Sigmoid colon (tissue), 7 donors: ENCODE data around the gene MINPP1. TPM values are rescaled to one million over a fixed set of nuclear protein-coding genes. Genes with fewer than 3 reads are reported as not detected.

Experiments
- DNase-seq: peaks from one replicate; pipeline ENCODE4 v3.0.0-alpha.2; 2019
- H3K27ac ChIP-seq, 4 donors: fragments of 200-600 bp; sonication (generic); one replicate each; pipeline ENCODE4 v1.5.1; 2016 to 2019; ENCODE audit warnings: mild to moderate bottlenecking in 1 of 4
- H3K27me3 ChIP-seq, 3 donors: fragments of 200-600 bp; sonication (generic); one replicate each; pipeline ENCODE4 v1.5.1; 2019; ENCODE audit warnings: mild to moderate bottlenecking in 1 of 3
- H3K36me3 ChIP-seq, 4 donors: fragments of 200-600 bp; sonication (generic); one replicate each; pipeline ENCODE4 v1.5.1; 2016 to 2019
- H3K4me1 ChIP-seq, 4 donors: fragments of 200-600 bp; sonication (generic); one replicate each; pipeline ENCODE4 v1.5.1; 2017 to 2019
- H3K4me3 ChIP-seq, 4 donors: fragments of 200-600 bp; sonication (generic); one replicate each; pipeline ENCODE4 v1.5.1; 2017 to 2019; ENCODE audit warnings: mild to moderate bottlenecking in 2 of 4, moderate library complexity in 1 of 4
- H3K9me3 ChIP-seq, 4 donors: fragments of 200-600 bp in 3 of 4; sonication (generic) in 3 of 4; one replicate each; pipeline versions ENCODE4 v1.5.1 to v1.6.1; 2013 to 2019
- CTCF ChIP-seq, 4 experiments: fragments of 450-650 bp in 3 of 4; fragments of 200-600 bp in 1 of 4; IDR thresholded peaks; one replicate each; pipeline ENCODE4 v1.5.1; 2016 to 2019; ENCODE audit warnings: antibody characterized with exemption in 4 of 4, mild to moderate bottlenecking in 3 of 4, moderate library complexity in 2 of 4
- EP300 ChIP-seq, 4 donors: sonication (generic); formaldehyde crosslinking; IDR thresholded peaks; one replicate each; pipeline ENCODE4 v1.6.1; 2017; ENCODE audit warnings: antibody characterized with exemption in 4 of 4
- POLR2A ChIP-seq, 2 donors: fragments of 450-650 bp; IDR thresholded peaks; one replicate each; pipeline ENCODE4 v1.6.1; 2016; ENCODE audit warnings: antibody characterized with exemption in 2 of 2, mild to moderate bottlenecking in 2 of 2, moderate library complexity in 2 of 2
- POLR2AphosphoS5 ChIP-seq, 4 donors: sonication (generic); formaldehyde crosslinking; IDR thresholded peaks; one replicate each; pipeline ENCODE4 v1.6.1; 2017; ENCODE audit warnings: antibody characterized with exemption in 4 of 4
- WGBS, 2 donors: extraction: QIAGEN DNeasy Blood & Tissue Kit; methylation state at CpG; one replicate each; pipeline ENCODE4 v1.1.7; 2013; 5-methylcytosine and 5-hydroxymethylcytosine counted together
- intact Hi-C: fragments of 100-400 bp; cut with DNase I; formaldehyde crosslinking; loops from one replicate; pipeline ENCODE4 v1.15.1; 2023
- polyA plus RNA-seq, 3 donors: library from polyadenylated mRNA; stranded (reverse); fragments of 200-250 nt; gene quantifications; one replicate each; pipeline ENCODE4 v1.2.3, GENCODE V29; 2013
- total RNA-seq, 4 donors: library from RNA; depleted of rRNA; stranded (reverse); fragments of >200 nt; gene quantifications; one replicate each; pipeline ENCODE4 v1.1.0, GENCODE V29; 2016
- donor health status: healthy with polysubstance abuse.
- donor health status: Bipolar disorder and iron deficiency.
- donor health status: healthy.

Gene MINPP1
- total and polyA plus RNA-seq, 7 donors = 4.2 to 20.9 (median 11.4) TPM

- TF ChIP-seq EP300 (IDR thresholded peaks at IDR 0.05) = no peak
- no peak for TF ChIP-seq POLR2AphosphoS5 (IDR thresholded peaks at IDR 0.05)
- no peak for TF ChIP-seq CTCF (IDR thresholded peaks at IDR 0.05)
- TF ChIP-seq POLR2A (IDR thresholded peaks at IDR 0.05) = no peak
- no peak overlapping the region for H3K4me3 ChIP-seq
- no peak for DNase-seq
- H3K9me3 ChIP-seq = peaks cover 0 to 6% (median 0%) of the 10 kb centered on the region in 4 donors
- H3K27me3 ChIP-seq = no peaks in the 10 kb centered on the region
- H3K27ac ChIP-seq = no peak overlapping the region
- WGBS, 2 donors = 86 to 89% methylated on average over 7 of the region's 7 CpGs
- intact Hi-C loops = loop anchor here (10.0 kb wide), 1 partner anchor 196 kb away; no protein-coding TSS in a partner anchor
- H3K4me1 ChIP-seq = peaks cover 0 to 5% (median 0%) of the 10 kb centered on the region in 4 donors
- peaks cover 0 to 13% (median 7%) of the 10 kb centered on the region in 4 donors for H3K36me3 ChIP-seq
These were observed 33.7 kb downstream of the MINPP1 start for GRCh38 chr10:87538092-87539015.

GRCh38 chr10:87541114-87541513 is 36.4 kb downstream of the MINPP1 start:
- no peak overlapping the region for H3K27ac ChIP-seq
- no peak overlapping the region for H3K4me3 ChIP-seq
- 36 to 81% methylated on average over 1 of the region's 1 CpG for WGBS, 2 donors
- peaks cover 0 to 6% (median 0%) of the 10 kb centered on the region in 4 donors for H3K9me3 ChIP-seq
- H3K4me1 ChIP-seq = peaks cover 0 to 5% (median 0%) of the 10 kb centered on the region in 4 donors
- peaks cover 0 to 13% (median 7%) of the 10 kb centered on the region in 4 donors for H3K36me3 ChIP-seq
- no peak for TF ChIP-seq CTCF (IDR thresholded peaks at IDR 0.05)
- no peak for TF ChIP-seq POLR2AphosphoS5 (IDR thresholded peaks at IDR 0.05)
- no peak for TF ChIP-seq EP300 (IDR thresholded peaks at IDR 0.05)
- no peak for TF ChIP-seq POLR2A (IDR thresholded peaks at IDR 0.05)
- H3K27me3 ChIP-seq = no peaks in the 10 kb centered on the region
- DNase-seq = no peak
- intact Hi-C loops = no loop called here

GRCh38 chr10:87544721-87545120 is 40.0 kb downstream of the MINPP1 start:
- no peak for TF ChIP-seq POLR2A (IDR thresholded peaks at IDR 0.05)
- TF ChIP-seq POLR2AphosphoS5 (IDR thresholded peaks at IDR 0.05) = no peak
- TF ChIP-seq EP300 (IDR thresholded peaks at IDR 0.05) = no peak
- TF ChIP-seq CTCF (IDR thresholded peaks at IDR 0.05) = no peak
- Histone ChIP-seq H3K9me3 (peaks cover 0 to 6% (median 0%) of the 10 kb centered on the region in 4 donors), H3K36me3 (peaks cover 0 to 24% (median 7%) of the 10 kb centered on the region in 4 donors), H3K4me3 (no peak overlapping the region), H3K27ac (no peak overlapping the region), H3K4me1 (no peaks in the 10 kb centered on the region), H3K27me3 (no peaks in the 10 kb centered on the region)
- intact Hi-C loops = no loop called here
- DNase-seq = no peak

GRCh38 chr10:87545783-87546182 is 41.1 kb downstream of the MINPP1 start:
- Histone ChIP-seq H3K27me3 (no peaks in the 10 kb centered on the region), H3K4me3 (no peak overlapping the region), H3K9me3 (peaks cover 0 to 6% (median 0%) of the 10 kb centered on the region in 4 donors), H3K27ac (no peak overlapping the region), H3K4me1 (no peaks in the 10 kb centered on the region), H3K36me3 (peaks cover 0 to 21% (median 7%) of the 10 kb centered on the region in 4 donors)
- intact Hi-C loops = no loop called here
- WGBS, 2 donors = 76 to 88% methylated on average over 5 of the region's 5 CpGs
- no peak for TF ChIP-seq CTCF (IDR thresholded peaks at IDR 0.05)
- TF ChIP-seq POLR2AphosphoS5 (IDR thresholded peaks at IDR 0.05) = no peak
- TF ChIP-seq POLR2A (IDR thresholded peaks at IDR 0.05) = no peak
- no peak for TF ChIP-seq EP300 (IDR thresholded peaks at IDR 0.05)
- no peak for DNase-seq
